OCI-LY3 (cell line): ENCODE data around the gene SCGB1D1.

Source experiments
- CTCF ChIP-seq: fragments of 200-600, 300-600 bp; sonication (generic); IDR thresholded peaks from 2 replicates; pipeline ENCODE4 v1.5.1; 2014; ENCODE audit warnings: antibody characterized with exemption, low read length, low read depth
- EZH2phosphoT487 ChIP-seq: fragments of 200-600 bp; shearing (Covaris generic); IDR thresholded peaks from 2 replicates; pipeline ENCODE4 v1.6.1; 2018; ENCODE audit warnings: antibody characterized with exemption, mixed run types, low read depth

- TF ChIP-seq CTCF (no peak), EZH2phosphoT487 (no peak)
Observed at GRCh38 chr11:62142043-62142375, 48.0 kb upstream of the SCGB1D1 start.
